SK-N-SH (cell line): ENCODE results near the gene FAM90A1. TPM values are rescaled to one million over a fixed set of nuclear protein-coding genes. Genes with fewer than 3 reads are reported as not detected.
"Not testable (repeated sequence)": the region's sequence is repeated elsewhere in the genome, so short reads cannot be mapped to it uniquely, and the experiment has no call there.

Experiments used
- CTCF ChIA-PET: fragments of 300-600, 350-600 bp; formaldehyde crosslinking; extraction: SDS; loops from one replicate; lab custom pipeline; 2021; lab: Yijun Ruan, JAX
- POLR2A ChIA-PET: fragments of 350-600 bp; sonication (Branson Sonifier 250); formaldehyde crosslinking; extraction: SDS; loops from one replicate; lab custom pipeline; 2020; ENCODE audit warnings: antibody characterized with exemption, inconsistent platforms; lab: Yijun Ruan, JAX
- DNase-seq: peaks from one replicate; pipeline ENCODE4 v3.0.0; 2012
- H2AFZ ChIP-seq: fragments of 200-600 bp; sonication (generic); 2 replicates; pipeline ENCODE4 v1.8.1; 2016; ENCODE audit warnings: antibody characterized with exemption, mild to moderate bottlenecking, low read depth
- H3F3A ChIP-seq: fragments of 200-600 bp; sonication (generic); replicated peaks from 2 replicates; pipeline ENCODE3; 2016; ENCODE audit warnings: antibody characterized with exemption, mild to moderate bottlenecking; ENCODE audit not compliant: insufficient read depth
- H3K27ac ChIP-seq, 2 experiments: fragments of 200-500 bp in 1 of 2; fragments of 200-600 bp in 1 of 2; sonication (Bioruptor generic) in 1 of 2; sonication (generic), shearing (Covaris generic) in 1 of 2; 2 replicates each; pipeline versions ENCODE4 v1.5.1 to v1.6.1; 2014 to 2016; ENCODE audit warnings: low read depth in 2 of 2, inconsistent platforms in 1 of 2, low read length in 1 of 2, mild to moderate bottlenecking in 1 of 2, mixed read lengths in 1 of 2
- H3K27me3 ChIP-seq: fragments of 200-600 bp; sonication (generic), shearing (Covaris generic); 2 replicates; pipeline ENCODE4 v1.6.1; 2016; ENCODE audit warnings: mixed run types; ENCODE audit not compliant: insufficient read depth
- H3K36me3 ChIP-seq, 2 experiments: fragments of 200-500 bp in 1 of 2; fragments of 200-600 bp in 1 of 2; sonication (Bioruptor generic) in 1 of 2; sonication (generic) in 1 of 2; replicated peaks in 1 of 2; 2 replicates each; pipeline versions ENCODE3 to v1.5.1; 2014 to 2016; ENCODE audit warnings: low read length in 1 of 2, mild to moderate bottlenecking in 1 of 2; ENCODE audit not compliant: insufficient read depth in 2 of 2, control insufficient read depth in 1 of 2
- H3K4me1 ChIP-seq, 2 experiments: fragments of 200-500 bp in 1 of 2; fragments of 200-600 bp in 1 of 2; sonication (Bioruptor generic) in 1 of 2; sonication (generic), shearing (Covaris generic) in 1 of 2; 2 replicates each; pipeline versions ENCODE4 v1.5.1 to v1.6.1; 2014 to 2016; ENCODE audit warnings: low read depth in 1 of 2, low read length in 1 of 2, mixed run types in 1 of 2; ENCODE audit not compliant: insufficient read depth in 2 of 2, control insufficient read depth in 1 of 2
- H3K4me2 ChIP-seq: fragments of 200-600 bp; sonication (generic), shearing (Covaris generic); 2 replicates; pipeline ENCODE4 v1.6.1; 2017; ENCODE audit warnings: mixed run types
- H3K4me3 ChIP-seq, 2 experiments: fragments of 200-500 bp in 1 of 2; fragments of 200-600 bp in 1 of 2; sonication (Bioruptor generic) in 1 of 2; sonication (generic), shearing (Covaris generic) in 1 of 2; 2 replicates each; pipeline versions ENCODE4 v1.5.1 to v1.8.1; 2014 to 2016; ENCODE audit warnings: low read depth in 2 of 2, inconsistent platforms in 1 of 2, low read length in 1 of 2, mild to moderate bottlenecking in 1 of 2, mixed read lengths in 1 of 2, moderate library complexity in 1 of 2
- H3K79me2 ChIP-seq: fragments of 200-600 bp; sonication (generic); 2 replicates; pipeline ENCODE4 v1.8.1; 2017; ENCODE audit warnings: mild to moderate bottlenecking; ENCODE audit not compliant: insufficient read depth
- H3K9ac ChIP-seq: fragments of 200-600 bp; sonication (generic); 2 replicates; pipeline ENCODE4 v1.6.1; 2017; ENCODE audit warnings: mixed run types
- H3K9me2 ChIP-seq: fragments of 200-600 bp; sonication (generic); 2 replicates; pipeline ENCODE4 v1.6.1; 2017; ENCODE audit warnings: mixed run types
- H3K9me3 ChIP-seq: fragments of 200-600 bp; sonication (generic); 2 replicates; pipeline ENCODE4 v1.6.1; 2017; ENCODE audit warnings: mixed run types, mild to moderate bottlenecking, moderate library complexity
- H4K20me1 ChIP-seq: fragments of 200-600 bp; sonication (generic); 2 replicates; pipeline ENCODE4 v1.6.1; 2017; ENCODE audit warnings: mild to moderate bottlenecking, mixed run types; ENCODE audit not compliant: insufficient read depth
- NRF1 ChIP-seq: IDR thresholded peaks from 2 replicates; pipeline ENCODE4 v1.6.1; 2012; ENCODE audit warnings: low read depth, mild to moderate bottlenecking, low read length
- RAD21 ChIP-seq: IDR thresholded peaks from 2 replicates; pipeline ENCODE4 v1.6.1; 2012; ENCODE audit warnings: mild to moderate bottlenecking, low read length
- SMC3 ChIP-seq: IDR thresholded peaks from 2 replicates; pipeline ENCODE4 v1.6.1; 2012; ENCODE audit warnings: low read depth, low read length, improper control_type of control experiment
- WGBS: methylation state at CpG from one replicate; pipeline ENCODE4 v1.1.6; 2017; ENCODE audit warnings: low lambda C conversion rate; 5-methylcytosine and 5-hydroxymethylcytosine counted together
- polyA plus RNA-seq, 3 experiments: library from polyadenylated mRNA; depleted of rRNA; stranded (reverse); fragments of >200 nt; gene quantifications; 2 replicates each; pipeline ENCODE4 v1.2.3, GENCODE V29; 2012
- TF ChIP-seq, protein P1 (sequence below): fragments of 200-600 bp; sonication (generic); IDR thresholded peaks from 2 replicates; pipeline ENCODE4 v1.6.1; 2017; ENCODE audit warnings: antibody characterized with exemption, mild to moderate bottlenecking, moderate library complexity

The FAM90A1 gene
- polyA plus RNA-seq, 1 of the 3 experiments (the other 2 are of a cell fraction): not detected

DNA sequence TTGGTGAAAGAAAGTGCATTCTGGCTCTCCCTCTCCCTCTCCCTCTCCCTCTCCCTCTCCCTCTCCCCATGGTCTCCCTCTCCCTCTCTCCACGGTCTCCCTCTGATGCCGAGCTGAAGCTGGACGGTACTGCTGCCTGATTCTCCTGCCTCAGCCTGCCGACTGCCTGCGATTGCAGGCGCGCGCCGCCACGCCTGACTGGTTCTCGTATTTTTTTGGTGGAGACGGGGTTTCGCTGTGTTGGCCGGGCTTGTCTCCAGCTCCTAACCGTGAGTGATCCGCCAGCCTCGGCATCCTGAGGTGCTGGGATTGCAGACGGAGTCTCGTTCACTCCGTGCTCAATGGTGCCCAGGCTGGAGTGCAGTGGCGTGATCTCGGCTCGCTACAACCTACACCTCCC, 44.1 kb downstream of the FAM90A1 start:
- H3K27me3 ChIP-seq, POLR2A ChIA-PET, H3K4me1 ChIP-seq, H3K9ac ChIP-seq, H2AFZ ChIP-seq, H3K9me2 ChIP-seq, H3K9me3 ChIP-seq, CTCF ChIA-PET, H3K4me3 ChIP-seq, H3F3A ChIP-seq, H3K27ac ChIP-seq, H4K20me1 ChIP-seq, H3K4me2 ChIP-seq, H3K79me2 ChIP-seq, H3K36me3 ChIP-seq, DNase-seq: not testable (repeated sequence)
- WGBS: 95% methylated on average over 17 of the region's 23 CpGs

DNA sequence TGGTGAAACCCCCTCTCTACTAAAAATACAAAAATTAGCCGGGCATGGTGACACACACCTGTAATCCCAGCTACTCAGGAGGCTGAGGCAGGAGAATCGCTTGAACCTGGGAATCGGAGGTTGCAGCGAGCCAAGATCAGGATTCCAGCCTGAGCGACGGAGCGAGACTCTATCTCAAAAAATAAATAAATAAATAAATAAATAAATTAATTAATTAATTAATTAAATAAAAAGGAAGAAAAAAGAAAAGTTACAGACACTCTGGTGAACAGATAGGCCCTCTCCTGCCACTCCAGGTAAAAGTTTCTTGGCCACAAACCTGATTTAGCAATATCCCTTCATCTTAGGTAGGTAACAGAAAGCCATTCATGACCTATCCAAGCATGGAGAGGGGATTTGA, 44.5 kb downstream of the FAM90A1 start:
- H3K9me3 ChIP-seq, H3K4me2 ChIP-seq, H4K20me1 ChIP-seq, H2AFZ ChIP-seq, H3F3A ChIP-seq, POLR2A ChIA-PET, H3K36me3 ChIP-seq, H3K27ac ChIP-seq, H3K27me3 ChIP-seq, H3K4me3 ChIP-seq, H3K9me2 ChIP-seq, CTCF ChIA-PET, H3K4me1 ChIP-seq, H3K79me2 ChIP-seq, H3K9ac ChIP-seq, DNase-seq: not testable (repeated sequence)
- WGBS: 97% methylated on average over 7 of the region's 7 CpGs

DNA sequence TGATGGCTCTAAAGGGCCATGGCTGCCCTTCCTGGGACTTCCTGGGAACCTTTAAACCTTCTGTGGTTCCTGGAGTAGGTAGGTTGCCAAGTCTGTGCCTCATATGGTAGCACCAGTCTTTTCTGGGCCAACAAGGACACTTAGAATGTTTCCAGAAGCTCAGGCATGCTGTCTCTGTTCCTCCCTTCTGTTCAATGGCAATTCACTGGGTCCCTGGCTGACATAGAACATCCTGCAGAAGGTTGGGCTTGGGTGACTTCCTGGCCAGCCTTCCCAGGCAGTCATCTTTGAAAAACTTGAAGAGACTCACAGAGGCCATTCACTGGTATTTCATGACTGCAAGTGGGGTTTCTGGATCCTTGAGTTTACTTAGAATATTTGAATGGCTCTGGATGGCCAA, 46.1 kb downstream of the FAM90A1 start:
- H3K36me3 ChIP-seq, H3K79me2 ChIP-seq, H2AFZ ChIP-seq, H4K20me1 ChIP-seq, DNase-seq, H3K9me3 ChIP-seq, POLR2A ChIA-PET, H3K27me3 ChIP-seq, H3F3A ChIP-seq, H3K27ac ChIP-seq, H3K9me2 ChIP-seq, H3K4me1 ChIP-seq, H3K9ac ChIP-seq: not testable (repeated sequence)
- Histone ChIP-seq H3K4me3 (peak overlapping the region in 1 of 2 experiments; percentile 73; a peak in 3 of 4 replicates), H3K4me2 (peak overlapping the region; percentile 83)
- CTCF ChIA-PET: interaction anchor here (0.8 kb wide), 1 partner anchor 72 kb away, joined by 3 read pairs; no protein-coding TSS in a partner anchor

DNA sequence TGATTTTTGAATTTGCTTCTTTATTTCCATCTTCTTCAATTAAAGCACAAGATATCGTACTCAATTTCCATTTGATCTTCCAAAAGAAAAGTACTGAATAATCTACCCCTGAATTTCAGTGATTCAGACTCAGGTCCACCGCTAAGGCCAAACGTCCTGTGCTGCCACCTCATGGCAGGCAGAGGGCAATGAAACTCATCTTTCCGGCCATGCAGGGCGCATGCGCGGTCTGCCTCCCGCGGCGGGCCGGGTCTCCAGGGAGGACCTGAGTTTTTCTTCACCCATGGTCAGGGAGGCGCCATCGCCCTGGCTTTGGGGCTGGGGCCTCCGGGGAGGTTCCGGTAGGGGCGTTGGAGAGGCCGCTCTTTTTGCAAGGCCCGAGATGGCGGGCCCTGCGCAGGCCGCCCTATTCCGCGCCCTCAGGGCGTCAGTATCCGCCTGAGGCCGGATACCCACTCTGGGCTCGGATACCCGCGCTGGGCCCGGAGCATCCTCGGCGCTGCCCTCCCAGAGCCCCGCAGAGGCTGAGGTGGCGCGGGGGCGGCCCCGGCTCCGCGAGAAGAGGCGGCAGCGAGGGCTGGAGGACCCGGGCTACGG, 47.3 kb downstream of the FAM90A1 start:
- H2AFZ ChIP-seq: peak overlapping the region; percentile 82
- CTCF ChIA-PET: interaction anchor here (0.7 kb wide), 1 partner anchor 71 kb away, joined by 3 read pairs; no protein-coding TSS in a partner anchor
- not testable (repeated sequence) for H3K9me3 ChIP-seq, H4K20me1 ChIP-seq
- H3K4me3 ChIP-seq: peak overlapping the region; percentile 58 to 73
- peak; percentile 82 for DNase-seq
- 0% methylated on average over 4 of the region's 43 CpGs for WGBS
- TF ChIP-seq SMC3: peak; percentile 52
- TF ChIP-seq, protein P1, sequence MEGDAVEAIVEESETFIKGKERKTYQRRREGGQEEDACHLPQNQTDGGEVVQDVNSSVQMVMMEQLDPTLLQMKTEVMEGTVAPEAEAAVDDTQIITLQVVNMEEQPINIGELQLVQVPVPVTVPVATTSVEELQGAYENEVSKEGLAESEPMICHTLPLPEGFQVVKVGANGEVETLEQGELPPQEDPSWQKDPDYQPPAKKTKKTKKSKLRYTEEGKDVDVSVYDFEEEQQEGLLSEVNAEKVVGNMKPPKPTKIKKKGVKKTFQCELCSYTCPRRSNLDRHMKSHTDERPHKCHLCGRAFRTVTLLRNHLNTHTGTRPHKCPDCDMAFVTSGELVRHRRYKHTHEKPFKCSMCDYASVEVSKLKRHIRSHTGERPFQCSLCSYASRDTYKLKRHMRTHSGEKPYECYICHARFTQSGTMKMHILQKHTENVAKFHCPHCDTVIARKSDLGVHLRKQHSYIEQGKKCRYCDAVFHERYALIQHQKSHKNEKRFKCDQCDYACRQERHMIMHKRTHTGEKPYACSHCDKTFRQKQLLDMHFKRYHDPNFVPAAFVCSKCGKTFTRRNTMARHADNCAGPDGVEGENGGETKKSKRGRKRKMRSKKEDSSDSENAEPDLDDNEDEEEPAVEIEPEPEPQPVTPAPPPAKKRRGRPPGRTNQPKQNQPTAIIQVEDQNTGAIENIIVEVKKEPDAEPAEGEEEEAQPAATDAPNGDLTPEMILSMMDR: peak; percentile 62
- peak; percentile 50 for TF ChIP-seq NRF1
- peak; percentile 51 for TF ChIP-seq RAD21
- TF ChIP-seq, all 33 proteins: peak for 4; not testable (repeated sequence) for 29
- peak overlapping the region; percentile 83 for H3K4me2 ChIP-seq
- peak overlapping the region; percentile 33 to 47; a peak in 2 of 4 replicates for H3K27ac ChIP-seq
- H3K4me1 ChIP-seq, H3K27me3 ChIP-seq, H3K79me2 ChIP-seq, POLR2A ChIA-PET, H3F3A ChIP-seq, H3K36me3 ChIP-seq, H3K9me2 ChIP-seq: not testable (repeated sequence)
- H3K9ac ChIP-seq: peak overlapping the region; percentile 84

DNA sequence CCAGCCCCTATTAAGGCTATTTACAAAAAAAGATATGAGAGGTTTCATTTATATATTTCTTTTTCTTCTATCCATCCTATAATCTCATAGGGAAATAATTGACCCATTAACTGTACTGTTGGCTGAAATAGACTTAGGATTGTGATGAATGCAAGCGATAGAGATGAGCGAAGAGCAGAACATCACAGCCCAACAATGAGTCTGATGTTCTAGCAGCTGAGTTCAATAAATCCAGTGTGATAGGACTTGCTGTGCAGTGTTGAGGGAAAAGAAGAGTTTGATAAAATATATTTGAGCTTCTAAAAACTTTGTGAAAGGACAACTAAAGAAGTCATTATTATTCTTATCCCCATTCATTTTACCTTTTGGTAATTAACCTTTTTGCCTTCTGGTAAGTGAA, 54.5 kb downstream of the FAM90A1 start:
- not testable (repeated sequence) for H4K20me1 ChIP-seq

More for the DNA sequence above, 54.5 kb downstream of the FAM90A1 start:
- H3K4me3 ChIP-seq, H3K4me1 ChIP-seq, H3K9me2 ChIP-seq, H3F3A ChIP-seq, DNase-seq, H3K27ac ChIP-seq, CTCF ChIA-PET, H3K9me3 ChIP-seq, H3K27me3 ChIP-seq, POLR2A ChIA-PET, H3K36me3 ChIP-seq, H2AFZ ChIP-seq, H3K79me2 ChIP-seq, H3K4me2 ChIP-seq, H3K9ac ChIP-seq: not testable (repeated sequence)
- 92% methylated on average over 2 of the region's 2 CpGs for WGBS
